WTC11 (cell line): ENCODE measurements around the gene SPACA7.

Source experiments
- ELF4 ChIP-seq: sonication (generic); formaldehyde crosslinking; IDR thresholded peaks from 2 replicates; pipeline ENCODE4 v1.8.1; 2022; ENCODE audit warnings: low read depth, mild to moderate bottlenecking, moderate library complexity, missing genetic modification reagents
- ESRRA ChIP-seq: sonication (generic); formaldehyde crosslinking; IDR thresholded peaks from 2 replicates; pipeline ENCODE4 v1.8.1; 2022; ENCODE audit warnings: mild to moderate bottlenecking, missing genetic modification reagents, borderline replicate concordance
- FOXK1 ChIP-seq: sonication (generic); formaldehyde crosslinking; IDR thresholded peaks from 2 replicates; pipeline ENCODE4 v1.8.0; 2022; ENCODE audit warnings: mild to moderate bottlenecking, moderate library complexity, missing genetic modification reagents
- NFE2L1 ChIP-seq: sonication (generic); formaldehyde crosslinking; IDR thresholded peaks from 2 replicates; pipeline ENCODE4 v1.8.1; 2023; ENCODE audit warnings: missing genetic modification reagents
- NR1H2 ChIP-seq: sonication (generic); formaldehyde crosslinking; IDR thresholded peaks from 2 replicates; pipeline ENCODE4 v1.9.0; 2021; ENCODE audit warnings: mild to moderate bottlenecking, moderate library complexity, missing genetic modification reagents
- STAT6 ChIP-seq: sonication (generic); formaldehyde crosslinking; conservative IDR thresholded peaks from 2 replicates; pipeline ENCODE4 v1.8.1; 2023; ENCODE audit warnings: mild to moderate bottlenecking, low read depth, missing genetic modification reagents, moderate library complexity
- USF2 ChIP-seq: sonication (generic); formaldehyde crosslinking; IDR thresholded peaks from 2 replicates; pipeline ENCODE4 v1.8.1; 2023; ENCODE audit warnings: mild to moderate bottlenecking, missing genetic modification reagents, moderate library complexity
- ZNF219 ChIP-seq: sonication (generic); formaldehyde crosslinking; IDR thresholded peaks from 2 replicates; pipeline ENCODE4 v1.8.0; 2023; ENCODE audit warnings: missing genetic modification reagents, mild to moderate bottlenecking, borderline replicate concordance
- TF ChIP-seq, protein P1 (sequence below): fragments of 200-600 bp; IDR thresholded peaks from 2 replicates; pipeline ENCODE4 v1.8.0; 2022; ENCODE audit warnings: antibody characterized with exemption
- TF ChIP-seq, protein P2 (sequence below): sonication (generic); formaldehyde crosslinking; IDR thresholded peaks from 2 replicates; pipeline ENCODE4 v1.8.0; 2022; ENCODE audit warnings: mild to moderate bottlenecking, missing genetic modification reagents
- TF ChIP-seq, protein P3 (sequence below): sonication (generic); formaldehyde crosslinking; IDR thresholded peaks from 2 replicates; pipeline ENCODE4 v1.8.1; 2022; ENCODE audit warnings: low read depth, missing genetic modification reagents, borderline replicate concordance

GRCh38 chr13:112428704-112429103 is 52.5 kb downstream of the SPACA7 start:
- TF ChIP-seq, protein P1, sequence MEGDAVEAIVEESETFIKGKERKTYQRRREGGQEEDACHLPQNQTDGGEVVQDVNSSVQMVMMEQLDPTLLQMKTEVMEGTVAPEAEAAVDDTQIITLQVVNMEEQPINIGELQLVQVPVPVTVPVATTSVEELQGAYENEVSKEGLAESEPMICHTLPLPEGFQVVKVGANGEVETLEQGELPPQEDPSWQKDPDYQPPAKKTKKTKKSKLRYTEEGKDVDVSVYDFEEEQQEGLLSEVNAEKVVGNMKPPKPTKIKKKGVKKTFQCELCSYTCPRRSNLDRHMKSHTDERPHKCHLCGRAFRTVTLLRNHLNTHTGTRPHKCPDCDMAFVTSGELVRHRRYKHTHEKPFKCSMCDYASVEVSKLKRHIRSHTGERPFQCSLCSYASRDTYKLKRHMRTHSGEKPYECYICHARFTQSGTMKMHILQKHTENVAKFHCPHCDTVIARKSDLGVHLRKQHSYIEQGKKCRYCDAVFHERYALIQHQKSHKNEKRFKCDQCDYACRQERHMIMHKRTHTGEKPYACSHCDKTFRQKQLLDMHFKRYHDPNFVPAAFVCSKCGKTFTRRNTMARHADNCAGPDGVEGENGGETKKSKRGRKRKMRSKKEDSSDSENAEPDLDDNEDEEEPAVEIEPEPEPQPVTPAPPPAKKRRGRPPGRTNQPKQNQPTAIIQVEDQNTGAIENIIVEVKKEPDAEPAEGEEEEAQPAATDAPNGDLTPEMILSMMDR = no peak
- no peak for TF ChIP-seq USF2 (CRISPR knock-in tag)
- TF ChIP-seq NFE2L1 = no peak
- TF ChIP-seq ESRRA (CRISPR knock-in tag) = no peak
- TF ChIP-seq NR1H2 (CRISPR knock-in tag) = no peak
- TF ChIP-seq, protein P2, sequence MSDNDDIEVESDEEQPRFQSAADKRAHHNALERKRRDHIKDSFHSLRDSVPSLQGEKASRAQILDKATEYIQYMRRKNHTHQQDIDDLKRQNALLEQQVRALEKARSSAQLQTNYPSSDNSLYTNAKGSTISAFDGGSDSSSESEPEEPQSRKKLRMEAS (CRISPR knock-in tag) = no peak
- no peak for TF ChIP-seq ZNF219 (CRISPR knock-in tag)
- no peak for TF ChIP-seq FOXK1 (CRISPR knock-in tag)
- TF ChIP-seq ELF4 (CRISPR knock-in tag) = no peak
- TF ChIP-seq, protein P3, sequence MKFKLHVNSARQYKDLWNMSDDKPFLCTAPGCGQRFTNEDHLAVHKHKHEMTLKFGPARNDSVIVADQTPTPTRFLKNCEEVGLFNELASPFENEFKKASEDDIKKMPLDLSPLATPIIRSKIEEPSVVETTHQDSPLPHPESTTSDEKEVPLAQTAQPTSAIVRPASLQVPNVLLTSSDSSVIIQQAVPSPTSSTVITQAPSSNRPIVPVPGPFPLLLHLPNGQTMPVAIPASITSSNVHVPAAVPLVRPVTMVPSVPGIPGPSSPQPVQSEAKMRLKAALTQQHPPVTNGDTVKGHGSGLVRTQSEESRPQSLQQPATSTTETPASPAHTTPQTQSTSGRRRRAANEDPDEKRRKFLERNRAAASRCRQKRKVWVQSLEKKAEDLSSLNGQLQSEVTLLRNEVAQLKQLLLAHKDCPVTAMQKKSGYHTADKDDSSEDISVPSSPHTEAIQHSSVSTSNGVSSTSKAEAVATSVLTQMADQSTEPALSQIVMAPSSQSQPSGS (CRISPR knock-in tag) = no peak
- no peak for TF ChIP-seq STAT6 (CRISPR knock-in tag)
